NB4 (cell line): ENCODE results near the gene CPA5.

Experiments
- CTCF ChIP-seq: IDR thresholded peaks from one replicate; pipeline ENCODE4 v1.5.1; 2012; ENCODE audit warnings: low read depth, low read length
- MAX ChIP-seq: IDR thresholded peaks from 2 replicates; pipeline ENCODE4 v1.6.1; 2011; ENCODE audit warnings: low read depth, low read length
- MYC ChIP-seq: IDR thresholded peaks from 2 replicates; pipeline ENCODE4 v1.6.1; 2011; ENCODE audit warnings: low read depth, low read length
- POLR2A ChIP-seq: IDR thresholded peaks from 2 replicates; pipeline ENCODE4 v1.6.1; 2011; ENCODE audit warnings: mild to moderate bottlenecking; ENCODE audit not compliant: insufficient read length; ENCODE audit errors: extremely low read depth

- TF ChIP-seq CTCF = no peak
- TF ChIP-seq POLR2A = no peak
- no peak for TF ChIP-seq MYC
- no peak for TF ChIP-seq MAX
Observed at GRCh38 chr7:130400120-130400572, 55.5 kb downstream of the CPA5 start.
